Panc1 (cell line): ENCODE measurements around the gene ZNF714. TPM values are rescaled to one million over a fixed set of nuclear protein-coding genes. Genes with fewer than 3 reads are reported as not detected.

Source experiments
- ATAC-seq: fragments of 200-7000 bp; cut with Tn5 transposase; 2 replicates; pipeline ENCODE4 v1.9.1; 2020; ENCODE audit warnings: mild to moderate bottlenecking, moderate library complexity
- BruUV-seq: library from RNA; stranded (reverse); fragments of 400-500 nt; replicated peaks from 2 replicates; lab custom pipeline; 2021; lab: Mats Ljungman, UMichigan
- CTCF ChIA-PET: fragments of 300-600 bp; sonication (Branson Sonifier 250); formaldehyde crosslinking; loops from one replicate; lab custom pipeline; 2022; ENCODE audit warnings: antibody characterized with exemption; lab: Charles Lee
- POLR2A ChIA-PET: fragments of 300-600 bp; sonication (Branson Sonifier 250); formaldehyde crosslinking; loops from one replicate; lab custom pipeline; 2022; ENCODE audit warnings: antibody characterized with exemption; lab: Charles Lee
- DNase-seq: peaks from one replicate; pipeline ENCODE4 v3.0.0-alpha.2; 2010; ENCODE audit warnings: low read depth, low spot score
- H3K27ac ChIP-seq: 2 replicates; pipeline ENCODE4 v1.5.1; 2011; ENCODE audit warnings: mild to moderate bottlenecking, low read length, inconsistent platforms
- H3K27me3 ChIP-seq: fragments of 200-500 bp; sonication (Bioruptor generic); 2 replicates; pipeline ENCODE4 v1.6.0; 2014; ENCODE audit warnings: low read length, inconsistent platforms; ENCODE audit not compliant: control insufficient read depth, insufficient read depth
- H3K36me3 ChIP-seq: fragments of 200-500 bp; sonication (Bioruptor generic); 2 replicates; pipeline ENCODE4 v1.5.1; 2014; ENCODE audit warnings: inconsistent platforms, mild to moderate bottlenecking, low read length, moderate library complexity; ENCODE audit not compliant: control insufficient read depth, insufficient read depth
- H3K4me1 ChIP-seq: 2 replicates; pipeline ENCODE4 v1.5.1; 2011; ENCODE audit warnings: inconsistent platforms, mild to moderate bottlenecking, low read length, moderate library complexity; ENCODE audit not compliant: control insufficient read depth, insufficient read depth
- H3K4me3 ChIP-seq, 2 experiments: 2 replicates each; pipeline ENCODE4 v1.5.1; 2011 to 2012; ENCODE audit warnings: low read depth in 2 of 2, low read length in 2 of 2, mild to moderate bottlenecking in 2 of 2, inconsistent platforms in 1 of 2, moderate library complexity in 1 of 2
- H3K9me3 ChIP-seq: fragments of 200-500 bp; sonication (Bioruptor generic); 2 replicates; pipeline ENCODE4 v1.5.1; 2014; ENCODE audit warnings: low read depth, mild to moderate bottlenecking, inconsistent platforms, low read length, moderate library complexity; ENCODE audit not compliant: control insufficient read depth, insufficient read depth
- POLR2AphosphoS5 ChIP-seq: IDR thresholded peaks from 2 replicates; pipeline ENCODE4 v1.6.1; 2012; ENCODE audit warnings: mild to moderate bottlenecking, low read depth, low read length, moderate library complexity
- SIN3A ChIP-seq: IDR thresholded peaks from 2 replicates; pipeline ENCODE4 v1.6.1; 2012; ENCODE audit warnings: low read depth, mild to moderate bottlenecking, low read length, moderate library complexity, borderline replicate concordance; ENCODE audit not compliant: insufficient read depth
- TCF7L2 ChIP-seq: IDR thresholded peaks from 2 replicates; pipeline ENCODE4 v1.6.1; 2011; ENCODE audit warnings: mild to moderate bottlenecking, low read depth, low read length, inconsistent platforms
- in situ Hi-C: cut with HindIII; loops from 2 replicates; pipeline ENCODE4 v1.10.0; 2016; ENCODE audit warnings: low sequenced_read_pairs, low pct_unique_long_range_greater_than_20kb
- intact Hi-C: fragments of 100-400 bp; cut with micrococcal nuclease; formaldehyde crosslinking; loops from one replicate; pipeline ENCODE4 v1.10.0; 2022; ENCODE audit not compliant: unreplicated experiment
- total RNA-seq: library from RNA; stranded (reverse); gene quantifications from one replicate; pipeline ENCODE4 v1.2.1, GENCODE V29; 2021; ENCODE audit not compliant: unreplicated experiment
- TF ChIP-seq, protein P1 (sequence below), 2 experiments: IDR thresholded peaks; 2 replicates each; pipeline ENCODE4 v1.6.1; 2011 to 2012; ENCODE audit warnings: low read depth in 2 of 2, control low read depth in 1 of 2, low read length in 1 of 2, mild to moderate bottlenecking in 1 of 2, moderate library complexity in 1 of 2; ENCODE audit not compliant: insufficient read depth in 1 of 2
- TF ChIP-seq, protein P2 (sequence below): fragments of 450-650 bp; IDR thresholded peaks from 2 replicates; pipeline ENCODE4 v1.5.1; 2017; ENCODE audit warnings: mild to moderate bottlenecking

The ZNF714 gene
- total RNA-seq, 1 experiment from 2014 or later, result 0.67 TPM

DNA sequence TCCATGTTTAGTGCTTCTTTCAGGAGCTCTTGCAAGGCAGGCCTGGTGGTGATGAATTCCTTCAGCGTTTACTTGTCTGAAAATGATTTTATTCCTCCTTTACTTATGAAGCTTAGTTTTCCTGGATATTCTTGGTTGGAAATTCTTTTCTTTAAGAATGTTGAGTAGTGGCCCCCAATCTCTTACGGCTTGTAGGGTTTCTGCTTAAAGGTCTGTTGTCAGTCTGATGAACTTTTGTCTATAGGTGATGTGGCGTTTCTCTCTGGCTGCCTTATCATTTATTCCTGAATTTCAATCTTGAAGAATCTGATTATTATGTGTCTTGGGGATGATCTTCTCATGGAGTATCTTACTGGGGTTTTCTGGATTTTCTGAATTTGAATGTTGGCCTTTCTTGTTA is 35.5 kb upstream of the ZNF714 start:
- POLR2A ChIA-PET, result no interaction called here
- no TSS peak for BruUV-seq
- TF ChIP-seq POLR2AphosphoS5 (no peak), SIN3A (no peak), TCF7L2 (no peak)
- TF ChIP-seq, protein P1, sequence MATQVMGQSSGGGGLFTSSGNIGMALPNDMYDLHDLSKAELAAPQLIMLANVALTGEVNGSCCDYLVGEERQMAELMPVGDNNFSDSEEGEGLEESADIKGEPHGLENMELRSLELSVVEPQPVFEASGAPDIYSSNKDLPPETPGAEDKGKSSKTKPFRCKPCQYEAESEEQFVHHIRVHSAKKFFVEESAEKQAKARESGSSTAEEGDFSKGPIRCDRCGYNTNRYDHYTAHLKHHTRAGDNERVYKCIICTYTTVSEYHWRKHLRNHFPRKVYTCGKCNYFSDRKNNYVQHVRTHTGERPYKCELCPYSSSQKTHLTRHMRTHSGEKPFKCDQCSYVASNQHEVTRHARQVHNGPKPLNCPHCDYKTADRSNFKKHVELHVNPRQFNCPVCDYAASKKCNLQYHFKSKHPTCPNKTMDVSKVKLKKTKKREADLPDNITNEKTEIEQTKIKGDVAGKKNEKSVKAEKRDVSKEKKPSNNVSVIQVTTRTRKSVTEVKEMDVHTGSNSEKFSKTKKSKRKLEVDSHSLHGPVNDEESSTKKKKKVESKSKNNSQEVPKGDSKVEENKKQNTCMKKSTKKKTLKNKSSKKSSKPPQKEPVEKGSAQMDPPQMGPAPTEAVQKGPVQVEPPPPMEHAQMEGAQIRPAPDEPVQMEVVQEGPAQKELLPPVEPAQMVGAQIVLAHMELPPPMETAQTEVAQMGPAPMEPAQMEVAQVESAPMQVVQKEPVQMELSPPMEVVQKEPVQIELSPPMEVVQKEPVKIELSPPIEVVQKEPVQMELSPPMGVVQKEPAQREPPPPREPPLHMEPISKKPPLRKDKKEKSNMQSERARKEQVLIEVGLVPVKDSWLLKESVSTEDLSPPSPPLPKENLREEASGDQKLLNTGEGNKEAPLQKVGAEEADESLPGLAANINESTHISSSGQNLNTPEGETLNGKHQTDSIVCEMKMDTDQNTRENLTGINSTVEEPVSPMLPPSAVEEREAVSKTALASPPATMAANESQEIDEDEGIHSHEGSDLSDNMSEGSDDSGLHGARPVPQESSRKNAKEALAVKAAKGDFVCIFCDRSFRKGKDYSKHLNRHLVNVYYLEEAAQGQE (IDR thresholded peaks at IDR 0.05; ENCODE audit: insufficient read depth in 1 of 2, low read depth in 2 of 2, low read length in 1 of 2), result no peak
- TF ChIP-seq, protein P2, sequence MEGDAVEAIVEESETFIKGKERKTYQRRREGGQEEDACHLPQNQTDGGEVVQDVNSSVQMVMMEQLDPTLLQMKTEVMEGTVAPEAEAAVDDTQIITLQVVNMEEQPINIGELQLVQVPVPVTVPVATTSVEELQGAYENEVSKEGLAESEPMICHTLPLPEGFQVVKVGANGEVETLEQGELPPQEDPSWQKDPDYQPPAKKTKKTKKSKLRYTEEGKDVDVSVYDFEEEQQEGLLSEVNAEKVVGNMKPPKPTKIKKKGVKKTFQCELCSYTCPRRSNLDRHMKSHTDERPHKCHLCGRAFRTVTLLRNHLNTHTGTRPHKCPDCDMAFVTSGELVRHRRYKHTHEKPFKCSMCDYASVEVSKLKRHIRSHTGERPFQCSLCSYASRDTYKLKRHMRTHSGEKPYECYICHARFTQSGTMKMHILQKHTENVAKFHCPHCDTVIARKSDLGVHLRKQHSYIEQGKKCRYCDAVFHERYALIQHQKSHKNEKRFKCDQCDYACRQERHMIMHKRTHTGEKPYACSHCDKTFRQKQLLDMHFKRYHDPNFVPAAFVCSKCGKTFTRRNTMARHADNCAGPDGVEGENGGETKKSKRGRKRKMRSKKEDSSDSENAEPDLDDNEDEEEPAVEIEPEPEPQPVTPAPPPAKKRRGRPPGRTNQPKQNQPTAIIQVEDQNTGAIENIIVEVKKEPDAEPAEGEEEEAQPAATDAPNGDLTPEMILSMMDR, result no peak
- no peaks in the 10 kb centered on the region for H3K4me1 ChIP-seq
- no peak overlapping the region for H3K27ac ChIP-seq
- no peak for ATAC-seq
- intact Hi-C loops (no loop called here), in situ Hi-C loops (no loop called here)
- DNase-seq, result no peak
- CTCF ChIA-PET, result no interaction called here
- no peak overlapping the region for H3K4me3 ChIP-seq
- H3K36me3 ChIP-seq, result no peaks in the 10 kb centered on the region
- H3K27me3 ChIP-seq, result no peaks in the 10 kb centered on the region
- no peaks in the 10 kb centered on the region; the same call in 1 of the 2 replicates for H3K9me3 ChIP-seq

DNA sequence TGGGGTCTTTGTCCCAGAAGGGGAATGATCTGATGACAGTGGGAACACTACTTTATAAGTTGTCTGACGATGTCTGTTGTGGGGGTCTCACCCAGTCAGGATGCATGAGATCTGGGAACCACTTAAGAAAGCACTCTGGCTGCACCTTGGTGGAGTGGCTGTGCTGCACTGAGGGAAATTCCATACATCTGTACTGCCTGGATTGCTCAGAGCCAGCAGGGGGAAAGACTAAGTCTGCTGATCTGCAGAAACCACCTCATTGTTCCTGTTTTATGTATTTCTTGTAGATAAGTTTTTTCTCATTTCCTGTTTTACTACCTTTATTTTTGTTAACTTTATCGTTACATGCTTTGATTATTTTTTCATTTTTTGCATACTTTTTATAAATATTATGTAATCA is 34.3 kb upstream of the ZNF714 start:
- in situ Hi-C loops, result no loop called here
- ChIA-PET POLR2A (no interaction called here), CTCF (no interaction called here)
- no peak for DNase-seq
- Histone ChIP-seq H3K27me3 (no peaks in the 10 kb centered on the region), H3K4me1 (no peaks in the 10 kb centered on the region), H3K36me3 (no peaks in the 10 kb centered on the region), H3K9me3 (no peaks in the 10 kb centered on the region; the same call in 1 of the 2 replicates), H3K4me3 (no peak overlapping the region), H3K27ac (no peak overlapping the region)
- TF ChIP-seq TCF7L2 (no peak), POLR2AphosphoS5 (no peak), SIN3A (no peak)
- TF ChIP-seq, protein P2, result no peak
- TF ChIP-seq, protein P1 (IDR thresholded peaks at IDR 0.05; ENCODE audit: insufficient read depth in 1 of 2, low read depth in 2 of 2, low read length in 1 of 2), result no peak
- BruUV-seq, result no TSS peak
- intact Hi-C loops, result no loop called here
- no peak for ATAC-seq
